Neural crest cell (in vitro differentiated cells): ENCODE results near the gene HES6. TPM values are rescaled to one million over a fixed set of nuclear protein-coding genes. Genes with fewer than 3 reads are reported as not detected.
A peak's percentile ranks its signal among the peaks of the same experiment; 100 is the strongest.
"Not testable (repeated sequence)": the region's sequence is repeated elsewhere in the genome, so short reads cannot be mapped to it uniquely, and the experiment has no call there.

Experiments
- DNase-seq: peaks from one replicate; pipeline ENCODE4 v3.0.0; 2021; ENCODE audit warnings: low read depth, mixed read lengths, low spot score
- H3K27ac Mint-ChIP-seq: one replicate; pipeline ENCODE4 v1.8.0; 2021; ENCODE audit warnings: mild to moderate bottlenecking, mixed read lengths; ENCODE audit not compliant: unreplicated experiment
- H3K27me3 Mint-ChIP-seq: 2 replicates; pipeline ENCODE4 v1.8.0; 2021; ENCODE audit warnings: low read depth, mild to moderate bottlenecking, mixed read lengths
- H3K36me3 Mint-ChIP-seq: 2 replicates; pipeline ENCODE4 v1.8.0; 2021; ENCODE audit warnings: low read depth, mild to moderate bottlenecking, mixed read lengths
- H3K4me1 Mint-ChIP-seq: 2 replicates; pipeline ENCODE4 v1.8.0; 2021; ENCODE audit warnings: mixed read lengths
- H3K4me3 Mint-ChIP-seq: one replicate; pipeline ENCODE4 v1.8.0; 2021; ENCODE audit warnings: mild to moderate bottlenecking, mixed read lengths
- H3K9me3 Mint-ChIP-seq: 2 replicates; pipeline ENCODE4 v1.8.0; 2021; ENCODE audit warnings: mixed read lengths
- total RNA-seq: library from RNA; stranded (reverse); gene quantifications from 2 replicates; pipeline ENCODE4 v1.2.1, GENCODE V29; 2021
- TF ChIP-seq, protein P1 (sequence below): fragments of 200-600 bp; sonication (generic); conservative IDR thresholded peaks from 2 replicates; pipeline ENCODE4 v1.5.0; 2021; ENCODE audit warnings: antibody characterized with exemption, mild to moderate bottlenecking

The HES6 gene
- total RNA-seq, 1 donor from 2014 or later = 152 TPM

DNA sequence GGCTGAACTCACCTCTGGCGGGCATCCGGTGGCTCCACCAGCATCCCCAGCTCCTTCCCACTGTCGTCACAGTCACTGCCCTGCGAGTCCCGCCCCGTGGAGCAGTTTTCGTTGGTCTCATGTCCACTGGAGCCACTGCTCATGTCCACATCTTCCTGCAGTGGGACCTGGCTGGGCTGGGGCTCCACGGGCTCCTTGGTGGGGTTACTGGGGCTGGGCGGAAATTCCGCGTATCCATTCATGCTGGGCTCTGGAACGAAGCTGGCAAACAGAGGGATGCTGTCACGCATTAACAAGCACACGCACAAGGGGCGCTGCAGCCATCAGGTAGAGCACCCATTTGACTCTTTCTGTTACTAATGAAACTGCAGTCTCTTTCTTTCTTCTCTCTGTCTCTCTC lies 37.9 kb upstream of the HES6 start:
- H3K4me1 Mint-ChIP-seq = peaks cover 11% of the 10 kb centered on the region
- H3K27me3 Mint-ChIP-seq = no peaks in the 10 kb centered on the region
- peaks cover 3% of the 10 kb centered on the region for H3K36me3 Mint-ChIP-seq
- H3K9me3 Mint-ChIP-seq = no peaks in the 10 kb centered on the region
- no peak overlapping the region for H3K4me3 Mint-ChIP-seq
- TF ChIP-seq, protein P1, sequence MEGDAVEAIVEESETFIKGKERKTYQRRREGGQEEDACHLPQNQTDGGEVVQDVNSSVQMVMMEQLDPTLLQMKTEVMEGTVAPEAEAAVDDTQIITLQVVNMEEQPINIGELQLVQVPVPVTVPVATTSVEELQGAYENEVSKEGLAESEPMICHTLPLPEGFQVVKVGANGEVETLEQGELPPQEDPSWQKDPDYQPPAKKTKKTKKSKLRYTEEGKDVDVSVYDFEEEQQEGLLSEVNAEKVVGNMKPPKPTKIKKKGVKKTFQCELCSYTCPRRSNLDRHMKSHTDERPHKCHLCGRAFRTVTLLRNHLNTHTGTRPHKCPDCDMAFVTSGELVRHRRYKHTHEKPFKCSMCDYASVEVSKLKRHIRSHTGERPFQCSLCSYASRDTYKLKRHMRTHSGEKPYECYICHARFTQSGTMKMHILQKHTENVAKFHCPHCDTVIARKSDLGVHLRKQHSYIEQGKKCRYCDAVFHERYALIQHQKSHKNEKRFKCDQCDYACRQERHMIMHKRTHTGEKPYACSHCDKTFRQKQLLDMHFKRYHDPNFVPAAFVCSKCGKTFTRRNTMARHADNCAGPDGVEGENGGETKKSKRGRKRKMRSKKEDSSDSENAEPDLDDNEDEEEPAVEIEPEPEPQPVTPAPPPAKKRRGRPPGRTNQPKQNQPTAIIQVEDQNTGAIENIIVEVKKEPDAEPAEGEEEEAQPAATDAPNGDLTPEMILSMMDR = peak; percentile 16
- DNase-seq = no peak
- H3K27ac Mint-ChIP-seq = no peak overlapping the region

DNA sequence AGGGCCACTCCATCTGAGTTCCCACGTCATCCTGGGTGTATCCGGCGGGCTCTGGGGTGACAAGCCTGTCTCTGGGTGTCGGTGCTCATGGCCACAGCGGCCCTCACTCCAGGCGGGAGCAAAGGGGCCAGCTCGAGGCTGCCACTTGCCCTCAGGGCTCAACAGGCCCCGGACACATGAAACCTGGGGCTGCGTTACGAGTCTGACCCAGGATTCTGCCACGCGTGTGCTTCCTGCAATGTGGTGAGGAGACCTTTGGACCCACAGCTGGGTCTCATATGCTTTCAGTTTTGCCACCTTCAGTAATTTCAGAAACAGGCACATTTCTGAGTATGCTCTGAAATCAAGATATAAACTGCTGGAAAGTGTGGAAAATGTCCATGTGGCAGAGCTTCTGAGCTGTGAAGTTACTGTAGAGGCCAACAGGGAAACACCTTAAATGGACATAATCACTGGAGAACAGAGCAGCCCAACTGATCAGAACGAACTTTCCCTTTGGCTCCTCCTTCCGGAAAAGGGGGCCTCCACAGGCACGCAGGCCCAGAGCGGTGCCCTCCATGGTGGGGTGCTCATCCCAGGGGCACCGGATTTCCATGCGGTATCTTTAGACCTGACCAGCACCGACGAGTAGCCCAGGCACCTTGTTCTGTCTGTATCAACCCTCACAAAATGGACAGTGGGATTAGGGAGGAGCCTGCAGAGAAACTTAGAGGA lies 34.5 kb upstream of the HES6 start:
- Mint-ChIP-seq H3K4me3 (no peak overlapping the region), H3K27me3 (no peaks in the 10 kb centered on the region), H3K36me3 (peaks cover 6% of the 10 kb centered on the region), H3K27ac (peak overlapping the region; percentile 67), H3K9me3 (no peaks in the 10 kb centered on the region), H3K4me1 (peaks cover 5% of the 10 kb centered on the region)
- no peak for DNase-seq
- TF ChIP-seq, protein P1 = no peak

DNA sequence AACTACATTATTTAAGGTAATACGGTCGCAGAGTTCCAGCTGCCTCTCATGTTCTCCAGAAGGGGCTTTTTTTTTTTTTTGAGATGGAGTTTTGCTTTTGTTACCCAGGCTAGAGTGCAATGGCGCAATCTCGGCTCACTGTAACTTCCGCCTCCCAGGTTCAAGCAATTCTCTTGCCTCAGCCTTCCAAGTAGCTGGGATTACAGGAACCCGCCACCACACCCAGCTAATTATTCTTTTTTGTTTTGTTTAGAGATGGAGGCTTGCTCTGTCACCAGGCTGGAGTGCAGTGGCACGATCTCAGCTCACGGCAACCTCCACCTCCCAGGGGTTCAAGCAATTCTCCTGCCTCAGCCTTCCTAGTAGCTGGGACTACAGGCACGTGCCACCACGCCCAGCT lies 33.6 kb upstream of the HES6 start:
- not testable (repeated sequence) for H3K36me3 Mint-ChIP-seq, H3K27ac Mint-ChIP-seq, H3K9me3 Mint-ChIP-seq, H3K4me3 Mint-ChIP-seq, DNase-seq, H3K4me1 Mint-ChIP-seq, H3K27me3 Mint-ChIP-seq

DNA sequence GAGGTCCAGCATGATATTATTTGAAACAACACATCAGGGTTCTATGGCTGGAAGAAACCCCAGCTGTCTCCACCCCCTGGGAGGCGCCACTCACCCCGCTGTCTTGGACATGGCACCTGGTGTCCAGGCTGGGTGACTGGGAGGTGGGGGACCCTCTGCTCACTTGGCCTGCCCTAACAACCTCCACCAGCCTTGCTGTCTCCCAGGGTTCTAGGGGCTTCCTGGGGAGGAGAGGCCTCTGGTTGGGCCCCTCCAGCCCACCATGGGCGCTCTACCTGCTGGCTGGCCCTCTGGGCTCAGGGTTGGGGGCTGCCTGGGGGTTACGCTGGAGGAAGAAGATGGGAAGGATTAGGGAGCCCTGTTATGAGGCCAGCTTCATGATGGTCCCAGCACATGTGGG lies 32.3 kb upstream of the HES6 start:
- Mint-ChIP-seq H3K36me3 (peaks cover 6% of the 10 kb centered on the region), H3K9me3 (no peaks in the 10 kb centered on the region), H3K4me3 (no peak overlapping the region), H3K27ac (no peak overlapping the region), H3K4me1 (no peaks in the 10 kb centered on the region), H3K27me3 (no peaks in the 10 kb centered on the region)
- DNase-seq = no peak
- TF ChIP-seq, protein P1 = no peak

DNA sequence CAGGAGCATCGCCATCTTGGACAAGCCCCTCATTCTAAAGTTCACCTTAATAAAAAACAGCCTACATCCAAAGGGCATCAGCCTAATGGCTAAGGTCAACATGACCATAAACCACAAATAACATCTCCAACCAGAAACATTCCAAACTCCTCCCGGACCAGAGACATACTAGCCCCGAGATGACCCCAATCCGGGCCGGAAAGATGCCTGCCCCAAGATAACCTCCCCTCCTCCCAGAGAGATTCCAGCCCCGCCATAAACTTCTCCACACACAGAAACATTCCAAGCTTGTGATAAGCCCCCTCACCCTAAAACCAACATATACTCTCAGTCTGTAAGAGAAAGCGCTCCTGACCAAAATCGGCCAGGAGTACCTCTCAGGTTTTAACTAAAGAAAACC lies 31.8 kb upstream of the HES6 start:
- DNase-seq, H3K4me1 Mint-ChIP-seq, H3K4me3 Mint-ChIP-seq, H3K27me3 Mint-ChIP-seq, H3K36me3 Mint-ChIP-seq, H3K9me3 Mint-ChIP-seq, H3K27ac Mint-ChIP-seq: not testable (repeated sequence)

DNA sequence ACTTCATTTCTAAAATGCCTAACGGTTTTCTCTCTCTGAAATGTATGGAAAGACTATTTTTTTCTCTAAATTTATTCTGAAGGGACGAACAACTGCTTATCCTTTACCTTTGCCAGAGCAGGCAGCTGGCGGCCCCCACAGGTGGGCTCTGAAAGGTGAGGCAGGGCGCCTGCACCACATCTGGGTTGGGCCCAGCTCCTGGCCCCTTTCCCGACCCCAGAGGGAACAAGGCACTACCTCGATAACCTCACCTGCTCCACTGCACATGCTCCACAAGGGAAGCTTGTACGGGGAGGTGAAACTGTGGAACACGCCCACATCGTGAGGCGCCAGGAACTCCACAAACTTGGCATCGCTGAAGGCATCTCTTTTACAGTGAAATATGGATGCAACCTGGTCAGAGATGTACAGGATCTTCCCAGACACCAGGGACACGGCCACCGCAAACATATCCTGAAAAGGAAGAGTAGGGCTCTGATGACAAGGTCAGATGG lies 31.3 kb upstream of the HES6 start:
- Mint-ChIP-seq H3K27ac (no peak overlapping the region), H3K27me3 (no peaks in the 10 kb centered on the region), H3K9me3 (no peaks in the 10 kb centered on the region), H3K36me3 (peaks cover 6% of the 10 kb centered on the region), H3K4me3 (no peak overlapping the region), H3K4me1 (no peaks in the 10 kb centered on the region)
- no peak for DNase-seq
- TF ChIP-seq, protein P1 = no peak
